Caco-2 (cell line): ENCODE measurements around the gene SLC11A1. TPM values are rescaled to one million over a fixed set of nuclear protein-coding genes. Genes with fewer than 3 reads are reported as not detected.

Source experiments
- BruUV-seq: library from RNA; stranded (reverse); fragments of 400-500 nt; replicated peaks from 2 replicates; lab custom pipeline; 2021; lab: Mats Ljungman, UMichigan
- CTCF ChIA-PET: fragments of 300-600 bp; sonication (Branson Sonifier 250); formaldehyde crosslinking; loops from one replicate; lab custom pipeline; 2022; ENCODE audit warnings: antibody characterized with exemption; lab: Charles Lee
- POLR2A ChIA-PET: fragments of 300-600 bp; sonication (Branson Sonifier 250); formaldehyde crosslinking; loops from one replicate; lab custom pipeline; 2022; ENCODE audit warnings: antibody characterized with exemption; lab: Charles Lee
- DNase-seq, 2 experiments: peaks; one replicate each; pipeline versions ENCODE4 v3.0.0 to v3.0.0-alpha.2; 2020 to 2022
- H3K27me3 ChIP-seq: replicated peaks from 2 replicates; pipeline ENCODE4 v1.6.0; 2011; ENCODE audit warnings: low read length; ENCODE audit not compliant: control insufficient read depth, insufficient read depth
- H3K36me3 ChIP-seq: 2 replicates; pipeline ENCODE4 v1.5.1; 2011; ENCODE audit warnings: low read length; ENCODE audit not compliant: control insufficient read depth, insufficient read depth
- H3K4me1 ChIP-seq: fragments of 250-450 bp; sonication (Bioruptor Pico); 2 replicates; pipeline ENCODE4 v1.5.1; 2020; ENCODE audit warnings: mild to moderate bottlenecking
- H3K4me3 ChIP-seq: 2 replicates; pipeline ENCODE4 v1.5.1; 2011; ENCODE audit warnings: low read depth, mild to moderate bottlenecking, control low read depth, low read length
- H3K9me3 ChIP-seq: fragments of 250-450 bp; sonication (Bioruptor Pico); 2 replicates; pipeline ENCODE4 v1.5.1; 2020; ENCODE audit warnings: mild to moderate bottlenecking, moderate library complexity
- H3K27ac Mint-ChIP-seq: one replicate; pipeline ENCODE4 v1.8.0; 2022; ENCODE audit warnings: mixed read lengths; ENCODE audit not compliant: unreplicated experiment
- H3K27me3 Mint-ChIP-seq: one replicate; pipeline ENCODE4 v1.8.0; 2022; ENCODE audit warnings: mixed read lengths; ENCODE audit not compliant: insufficient read depth, unreplicated experiment
- H3K36me3 Mint-ChIP-seq: one replicate; pipeline ENCODE4 v1.8.0; 2022; ENCODE audit warnings: mild to moderate bottlenecking, mixed read lengths; ENCODE audit not compliant: insufficient read depth, unreplicated experiment
- H3K4me1 Mint-ChIP-seq: one replicate; pipeline ENCODE4 v1.8.0; 2022; ENCODE audit warnings: low read depth, mixed read lengths; ENCODE audit not compliant: unreplicated experiment
- H3K4me3 Mint-ChIP-seq: one replicate; pipeline ENCODE4 v1.8.0; 2022; ENCODE audit warnings: mild to moderate bottlenecking, moderate library complexity, mixed read lengths; ENCODE audit not compliant: unreplicated experiment
- H3K9me3 Mint-ChIP-seq: one replicate; pipeline ENCODE4 v1.8.0; 2022; ENCODE audit warnings: mixed read lengths; ENCODE audit not compliant: unreplicated experiment
- intact Hi-C: fragments of 100-400 bp; cut with micrococcal nuclease; formaldehyde crosslinking; loops from one replicate; pipeline ENCODE4 v1.10.0; 2022; ENCODE audit not compliant: unreplicated experiment
- total RNA-seq: library from RNA; stranded (reverse); gene quantifications from 2 replicates; pipeline ENCODE4 v1.2.3, GENCODE V29; 2022
- TF ChIP-seq, protein P1 (sequence below), 2 experiments: fragments of 200-600 bp in 1 of 2; IDR thresholded peaks; 1 replicate in 1 of 2; 2 replicates in 1 of 2; pipeline versions ENCODE4 v1.5.1 to v1.8.0; 2011 to 2022; ENCODE audit warnings: antibody characterized with exemption in 1 of 2, control low read depth in 1 of 2, inconsistent platforms in 1 of 2, low read depth in 1 of 2, low read length in 1 of 2, mild to moderate bottlenecking in 1 of 2, moderate library complexity in 1 of 2; ENCODE audit not compliant: insufficient read depth in 1 of 2, severe bottlenecking in 1 of 2, unreplicated experiment in 1 of 2

The SLC11A1 gene
- total RNA-seq, 1 experiment from 2014 or later, result 0.32 TPM

DNA sequence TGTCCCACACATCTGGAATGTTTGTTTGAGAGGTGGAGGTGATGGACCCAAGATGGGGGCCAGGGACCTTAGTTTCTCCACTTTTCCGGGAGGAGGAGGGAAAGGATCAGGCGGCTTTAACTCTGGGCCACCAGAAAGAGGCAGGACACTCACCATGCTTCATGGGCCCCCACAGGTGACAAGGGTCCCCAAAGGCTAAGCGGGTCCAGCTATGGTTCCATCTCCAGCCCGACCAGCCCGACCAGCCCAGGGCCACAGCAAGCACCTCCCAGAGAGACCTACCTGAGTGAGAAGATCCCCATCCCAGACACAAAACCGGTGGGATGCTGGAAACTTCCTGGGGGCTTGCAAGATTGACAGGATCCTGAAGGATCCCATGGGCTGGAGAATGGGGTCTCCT is 712 bp downstream of the SLC11A1 start:
- H3K27me3 ChIP-seq, result no peaks in the 10 kb centered on the region
- H3K4me3 ChIP-seq, result no peak overlapping the region
- ChIA-PET POLR2A (no interaction called here), CTCF (no interaction called here)
- TF ChIP-seq, protein P1, sequence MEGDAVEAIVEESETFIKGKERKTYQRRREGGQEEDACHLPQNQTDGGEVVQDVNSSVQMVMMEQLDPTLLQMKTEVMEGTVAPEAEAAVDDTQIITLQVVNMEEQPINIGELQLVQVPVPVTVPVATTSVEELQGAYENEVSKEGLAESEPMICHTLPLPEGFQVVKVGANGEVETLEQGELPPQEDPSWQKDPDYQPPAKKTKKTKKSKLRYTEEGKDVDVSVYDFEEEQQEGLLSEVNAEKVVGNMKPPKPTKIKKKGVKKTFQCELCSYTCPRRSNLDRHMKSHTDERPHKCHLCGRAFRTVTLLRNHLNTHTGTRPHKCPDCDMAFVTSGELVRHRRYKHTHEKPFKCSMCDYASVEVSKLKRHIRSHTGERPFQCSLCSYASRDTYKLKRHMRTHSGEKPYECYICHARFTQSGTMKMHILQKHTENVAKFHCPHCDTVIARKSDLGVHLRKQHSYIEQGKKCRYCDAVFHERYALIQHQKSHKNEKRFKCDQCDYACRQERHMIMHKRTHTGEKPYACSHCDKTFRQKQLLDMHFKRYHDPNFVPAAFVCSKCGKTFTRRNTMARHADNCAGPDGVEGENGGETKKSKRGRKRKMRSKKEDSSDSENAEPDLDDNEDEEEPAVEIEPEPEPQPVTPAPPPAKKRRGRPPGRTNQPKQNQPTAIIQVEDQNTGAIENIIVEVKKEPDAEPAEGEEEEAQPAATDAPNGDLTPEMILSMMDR (IDR thresholded peaks at IDR 0.05; ENCODE audit: insufficient read depth in 1 of 2, low read depth in 1 of 2, low read length in 1 of 2, severe bottlenecking in 1 of 2, unreplicated experiment in 1 of 2), result no peak
- no peaks in the 10 kb centered on the region for H3K4me1 ChIP-seq
- Mint-ChIP-seq H3K4me1 (peaks cover 11% of the 10 kb centered on the region), H3K36me3 (no peaks in the 10 kb centered on the region), H3K4me3 (no peak overlapping the region), H3K27ac (no peak overlapping the region), H3K9me3 (no peaks in the 10 kb centered on the region), H3K27me3 (no peaks in the 10 kb centered on the region)
- intact Hi-C loops, result no loop called here
- H3K36me3 ChIP-seq, result no peaks in the 10 kb centered on the region
- DNase-seq, result no peak
- no TSS peak for BruUV-seq
- H3K9me3 ChIP-seq, result no peaks in the 10 kb centered on the region

DNA sequence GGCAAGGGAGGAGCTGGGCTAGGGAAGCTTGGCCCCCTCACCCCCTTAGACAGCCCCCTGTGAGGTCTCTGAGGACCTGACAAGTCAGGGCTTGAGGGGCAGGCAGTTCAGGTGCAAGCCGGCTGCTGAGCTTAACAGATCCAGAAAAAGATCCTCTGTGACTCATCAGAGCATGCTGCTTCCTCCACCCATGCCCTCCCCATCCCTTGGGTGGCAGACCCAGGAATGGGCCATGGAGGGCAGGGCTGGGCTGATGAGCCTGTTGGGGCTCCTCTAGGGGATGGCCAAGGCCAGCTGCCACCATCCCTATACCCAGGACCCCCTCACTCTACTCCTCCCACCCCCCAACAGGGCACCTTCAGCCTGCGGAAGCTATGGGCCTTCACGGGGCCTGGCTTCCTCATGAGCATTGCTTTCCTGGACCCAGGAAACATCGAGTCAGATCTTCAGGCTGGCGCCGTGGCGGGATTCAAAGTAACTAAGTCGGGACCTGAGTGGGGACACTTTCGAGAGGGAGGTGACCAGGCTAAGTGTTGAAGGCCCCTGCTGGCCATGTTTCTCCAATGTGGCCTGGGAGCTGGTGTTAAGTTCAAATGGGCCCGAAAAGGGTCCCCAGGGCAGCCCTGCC is 1.9 kb downstream of the SLC11A1 start:
- BruUV-seq, result no TSS peak
- no peak overlapping the region for H3K4me3 ChIP-seq
- ChIA-PET POLR2A (no interaction called here), CTCF (no interaction called here)
- no peaks in the 10 kb centered on the region for H3K9me3 ChIP-seq
- no peak for DNase-seq
- Mint-ChIP-seq H3K27ac (no peak overlapping the region), H3K9me3 (no peaks in the 10 kb centered on the region), H3K4me3 (no peak overlapping the region), H3K4me1 (peaks cover 11% of the 10 kb centered on the region), H3K27me3 (no peaks in the 10 kb centered on the region), H3K36me3 (no peaks in the 10 kb centered on the region)
- H3K4me1 ChIP-seq, result no peaks in the 10 kb centered on the region
- intact Hi-C loops, result no loop called here
- no peaks in the 10 kb centered on the region for H3K36me3 ChIP-seq
- TF ChIP-seq, protein P1 (IDR thresholded peaks at IDR 0.05; ENCODE audit: insufficient read depth in 1 of 2, low read depth in 1 of 2, low read length in 1 of 2, severe bottlenecking in 1 of 2, unreplicated experiment in 1 of 2), result no peak
- H3K27me3 ChIP-seq, result no peaks in the 10 kb centered on the region

DNA sequence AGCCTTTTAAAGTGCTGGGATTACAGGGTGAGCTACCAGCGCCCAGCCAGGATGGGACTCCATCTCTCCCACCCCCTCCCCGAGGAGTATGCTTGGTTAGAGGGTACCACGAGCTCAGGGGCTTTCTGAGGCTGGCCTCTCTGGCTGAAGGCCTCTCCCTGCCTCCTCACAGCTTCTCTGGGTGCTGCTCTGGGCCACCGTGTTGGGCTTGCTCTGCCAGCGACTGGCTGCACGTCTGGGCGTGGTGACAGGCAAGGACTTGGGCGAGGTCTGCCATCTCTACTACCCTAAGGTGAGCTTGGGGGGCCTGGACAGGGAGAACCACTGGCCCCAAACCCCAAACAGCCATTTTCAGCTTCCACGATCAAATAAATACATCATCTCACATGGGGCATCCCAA is 2.9 kb downstream of the SLC11A1 start:
- Histone ChIP-seq H3K4me3 (no peak overlapping the region), H3K36me3 (no peaks in the 10 kb centered on the region), H3K27me3 (no peaks in the 10 kb centered on the region), H3K9me3 (no peaks in the 10 kb centered on the region), H3K4me1 (peaks cover 6% of the 10 kb centered on the region; the same call in 1 of the 2 replicates)
- POLR2A ChIA-PET, result no interaction called here
- CTCF ChIA-PET, result no interaction called here
- TF ChIP-seq, protein P1 (IDR thresholded peaks at IDR 0.05; ENCODE audit: insufficient read depth in 1 of 2, low read depth in 1 of 2, low read length in 1 of 2, severe bottlenecking in 1 of 2, unreplicated experiment in 1 of 2), result no peak
- BruUV-seq, result no TSS peak
- DNase-seq, result no peak
- Mint-ChIP-seq H3K36me3 (no peaks in the 10 kb centered on the region), H3K27ac (no peak overlapping the region), H3K4me1 (peaks cover 11% of the 10 kb centered on the region), H3K9me3 (no peaks in the 10 kb centered on the region), H3K4me3 (no peak overlapping the region), H3K27me3 (no peaks in the 10 kb centered on the region)
- intact Hi-C loops, result no loop called here
